ENCODE measurements around the gene TUBA4A.

Gene TUBA4A

DNA sequence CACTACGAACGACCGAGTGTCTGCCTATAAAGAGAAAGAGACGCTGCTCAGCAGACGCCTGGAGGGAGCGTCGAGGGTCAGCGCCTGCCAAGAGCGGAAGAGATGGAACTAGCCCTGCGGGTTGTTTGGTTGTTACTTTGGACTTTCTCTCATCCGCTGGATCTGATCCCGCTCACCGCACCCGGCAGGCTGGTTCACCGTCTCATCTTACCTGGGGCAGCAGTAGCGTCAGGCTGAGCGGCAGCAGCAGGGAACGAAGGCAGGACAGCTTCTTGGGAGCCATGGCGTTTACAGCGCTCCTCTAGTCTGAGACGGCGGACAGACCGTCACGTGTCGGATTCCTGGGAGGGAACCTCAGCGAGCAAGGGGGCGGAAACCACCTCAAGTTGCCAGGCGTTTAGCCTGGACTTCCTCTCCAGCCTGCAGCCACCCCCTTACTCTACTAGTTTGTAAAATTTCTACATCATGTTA, 10.4 kb downstream of the TUBA4A start:
- TF ChIP-seq, protein P1, sequence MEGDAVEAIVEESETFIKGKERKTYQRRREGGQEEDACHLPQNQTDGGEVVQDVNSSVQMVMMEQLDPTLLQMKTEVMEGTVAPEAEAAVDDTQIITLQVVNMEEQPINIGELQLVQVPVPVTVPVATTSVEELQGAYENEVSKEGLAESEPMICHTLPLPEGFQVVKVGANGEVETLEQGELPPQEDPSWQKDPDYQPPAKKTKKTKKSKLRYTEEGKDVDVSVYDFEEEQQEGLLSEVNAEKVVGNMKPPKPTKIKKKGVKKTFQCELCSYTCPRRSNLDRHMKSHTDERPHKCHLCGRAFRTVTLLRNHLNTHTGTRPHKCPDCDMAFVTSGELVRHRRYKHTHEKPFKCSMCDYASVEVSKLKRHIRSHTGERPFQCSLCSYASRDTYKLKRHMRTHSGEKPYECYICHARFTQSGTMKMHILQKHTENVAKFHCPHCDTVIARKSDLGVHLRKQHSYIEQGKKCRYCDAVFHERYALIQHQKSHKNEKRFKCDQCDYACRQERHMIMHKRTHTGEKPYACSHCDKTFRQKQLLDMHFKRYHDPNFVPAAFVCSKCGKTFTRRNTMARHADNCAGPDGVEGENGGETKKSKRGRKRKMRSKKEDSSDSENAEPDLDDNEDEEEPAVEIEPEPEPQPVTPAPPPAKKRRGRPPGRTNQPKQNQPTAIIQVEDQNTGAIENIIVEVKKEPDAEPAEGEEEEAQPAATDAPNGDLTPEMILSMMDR (conservative IDR thresholded peaks at IDR 0.05; ENCODE audit: low read depth), result no peak
- H3K27ac ChIP-seq, result no peak overlapping the region
- no peak for DNase-seq (ENCODE audit: low spot score)
- ChIA-PET CTCF (no interaction called here), POLR2A (ENCODE audit: low non-redundant PET) (no interaction called here)

DNA sequence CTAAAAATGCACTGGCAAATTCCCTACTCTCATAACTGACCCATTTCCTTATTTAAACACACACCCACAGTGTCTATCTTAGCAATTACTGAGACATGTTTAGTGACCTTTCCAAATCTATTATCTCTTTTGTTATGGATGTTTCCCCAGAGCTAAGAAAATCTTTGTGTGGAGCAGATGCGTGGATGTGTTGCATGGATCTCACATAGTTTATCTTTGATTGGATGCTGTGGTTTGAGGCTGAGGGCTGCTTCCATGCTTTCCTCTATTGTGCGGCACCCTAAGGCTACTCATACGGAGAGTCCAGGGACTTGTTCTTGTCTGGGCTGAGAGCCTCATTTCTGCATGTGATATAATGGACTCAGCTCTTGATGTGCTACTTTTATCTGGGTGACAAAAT, 19.4 kb downstream of the TUBA4A start:
- POLR2A ChIA-PET (ENCODE audit: low non-redundant PET), result no interaction called here
- no peak overlapping the region for H3K27ac ChIP-seq
- no peak for DNase-seq (ENCODE audit: low spot score)
- TF ChIP-seq, protein P1 (conservative IDR thresholded peaks at IDR 0.05; ENCODE audit: low read depth), result no peak
- CTCF ChIA-PET, result interaction anchor here (0.7 kb wide), 1 partner anchor 204 kb away, joined by 3 read pairs; no protein-coding TSS in a partner anchor

DNA sequence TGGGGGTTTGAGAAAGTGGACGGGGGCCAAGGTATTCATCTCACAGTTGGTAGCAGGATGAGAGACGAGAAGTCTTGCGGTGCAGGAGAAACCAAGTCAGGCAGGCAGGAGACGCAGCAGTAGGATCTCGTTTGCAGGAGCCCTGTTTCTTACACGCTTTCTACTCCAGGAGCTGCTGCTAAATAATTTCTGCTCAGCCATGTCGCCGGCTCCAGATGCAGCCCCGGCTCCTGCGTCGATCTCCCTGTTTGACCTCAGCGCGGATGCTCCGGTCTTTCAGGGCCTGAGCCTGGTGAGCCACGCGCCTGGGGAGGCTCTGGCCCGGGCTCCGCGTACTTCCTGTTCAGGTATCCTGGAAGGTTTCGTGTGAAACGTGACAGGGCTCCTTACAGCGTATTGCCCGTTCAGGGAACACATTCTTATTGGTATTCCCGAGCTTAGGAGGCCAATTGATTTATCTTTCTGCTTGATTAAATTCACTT, 23.6 kb downstream of the TUBA4A start:
- DNase-seq (ENCODE audit: low spot score), result peak; percentile 51
- H3K27ac ChIP-seq, result peak overlapping the region; percentile 95
- ChIA-PET POLR2A (ENCODE audit: low non-redundant PET) (interaction anchor here (1.6 kb wide), 1 partner anchor 19 kb away, joined by 7 read pairs; no protein-coding TSS in a partner anchor), CTCF (interaction anchor here (0.6 to 1.5 kb wide), 8 partner anchors 12 to 200 kb away, joined by 3 to 5 read pairs (median 3); no protein-coding TSS in a partner anchor)
- TF ChIP-seq, protein P1 (conservative IDR thresholded peaks at IDR 0.05; ENCODE audit: low read depth), result no peak

DNA sequence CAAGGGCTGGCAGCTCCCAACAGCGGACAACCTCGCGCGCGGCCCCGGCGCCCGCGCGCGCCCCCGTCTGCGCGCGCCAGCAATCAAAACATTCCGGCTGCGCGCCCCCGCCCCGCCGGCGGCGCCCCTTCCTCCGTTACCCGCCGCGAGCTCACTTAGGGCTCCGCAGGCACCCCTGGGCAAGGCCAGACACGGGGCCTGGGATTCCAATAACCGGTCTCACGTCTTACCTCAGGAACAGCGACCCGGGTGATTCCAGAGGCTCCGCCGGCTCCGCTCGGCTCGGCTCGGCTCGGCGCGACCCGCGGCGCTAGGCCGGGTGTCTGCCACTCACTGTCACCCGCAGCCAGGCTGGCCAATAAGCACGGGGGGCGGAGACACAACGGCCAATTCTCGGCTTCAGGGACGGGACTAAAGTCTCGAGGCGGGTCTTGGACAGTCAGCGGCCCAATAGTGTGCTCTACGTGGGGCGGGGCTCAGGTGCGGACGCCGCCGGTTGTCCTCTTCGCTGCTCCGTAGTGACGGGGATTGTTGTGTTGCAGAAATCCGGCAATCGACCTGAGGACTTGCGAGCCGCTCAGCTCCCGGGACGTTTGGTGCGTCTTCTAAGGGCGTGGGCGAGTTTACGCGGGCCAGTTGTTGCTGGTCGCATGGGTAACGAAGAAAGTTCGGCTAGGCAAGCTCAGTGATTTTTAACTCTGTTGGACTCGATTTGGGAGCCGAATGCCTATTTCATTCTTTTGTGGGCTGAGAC, 24.2 kb downstream of the TUBA4A start, which contains the start of the genes ANKZF1 and ATG9A:
Gene ANKZF1 (plus strand): TSS at position 502 of the 754 bp plus-strand sequence. CDS start 452 bp downstream, outside the sequence.
Gene ATG9A (minus strand): TSS at position 332 of the 754 bp plus-strand sequence. CDS start 1,612 bp downstream, outside the sequence.
- DNase-seq (ENCODE audit: low spot score), result peak; percentile 98
- TF ChIP-seq, protein P1 (conservative IDR thresholded peaks at IDR 0.05; ENCODE audit: low read depth), result no peak
- ChIA-PET CTCF (interaction anchor here (0.6 to 1.5 kb wide), 8 partner anchors 11 to 120 kb away, joined by 3 to 7 read pairs (median 3); no protein-coding TSS in a partner anchor), POLR2A (ENCODE audit: low non-redundant PET) (interaction anchor here (1.1 to 1.6 kb wide), 2 partner anchors 20 to 21 kb away, joined by 3 to 7 read pairs; no protein-coding TSS in a partner anchor)
- peak within 1 kb of the TSS; percentile 95 for H3K27ac ChIP-seq

DNA sequence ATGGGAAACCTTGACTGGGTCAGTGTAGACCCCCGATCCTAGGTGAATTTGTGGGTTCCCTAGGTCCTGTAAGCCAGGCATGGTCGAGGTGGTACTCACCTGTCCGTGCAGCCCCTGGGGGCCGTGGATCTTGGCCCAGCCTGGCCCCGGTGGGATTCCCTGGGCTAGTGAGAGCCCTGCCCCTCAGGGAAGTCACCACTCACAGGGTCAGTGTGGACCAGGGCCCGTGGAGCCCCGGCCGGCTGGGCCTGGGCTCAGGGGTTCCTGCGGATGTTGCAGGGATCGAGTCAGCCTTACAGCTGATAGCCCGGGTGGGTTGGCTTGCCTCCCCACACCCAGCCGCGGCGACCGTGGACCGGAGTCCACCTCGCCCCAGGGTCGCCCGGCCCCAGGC, 24.8 kb downstream of the TUBA4A start:
- ChIA-PET POLR2A (ENCODE audit: low non-redundant PET) (interaction anchor here (1.1 to 1.6 kb wide), 2 partner anchors 20 to 21 kb away, joined by 3 to 7 read pairs; no protein-coding TSS in a partner anchor), CTCF (interaction anchor here (1.2 kb wide), 1 partner anchor 66 kb away, joined by 7 read pairs; no protein-coding TSS in a partner anchor)

More for the DNA sequence above, 24.8 kb downstream of the TUBA4A start:
- DNase-seq (ENCODE audit: low spot score), result no peak
- TF ChIP-seq, protein P1 (conservative IDR thresholded peaks at IDR 0.05; ENCODE audit: low read depth), result no peak
- H3K27ac ChIP-seq, result peak overlapping the region; percentile 95
